Mononuclear cell (primary cell): Measurements from ENCODE around the gene FYB1. TPM values are rescaled to one million over a fixed set of nuclear protein-coding genes. Genes with fewer than 3 reads are reported as not detected.

ENCODE experiments used
- H3K27me3 ChIP-seq: 2 replicates; pipeline ENCODE4 v1.6.0; 2011; ENCODE audit warnings: low read length, control low read depth; ENCODE audit not compliant: insufficient read depth
- H3K4me1 ChIP-seq: 2 replicates; pipeline ENCODE4 v1.5.1; 2011; ENCODE audit warnings: mild to moderate bottlenecking, low read length, control low read depth; ENCODE audit not compliant: insufficient read depth
- H3K4me3 ChIP-seq: 2 replicates; pipeline ENCODE4 v1.5.1; 2011; ENCODE audit warnings: mild to moderate bottlenecking, low read length, moderate library complexity
- H3K9me3 ChIP-seq: 2 replicates; pipeline ENCODE4 v1.5.1; 2011; ENCODE audit warnings: low read depth, mild to moderate bottlenecking, control low read depth, low read length
- total RNA-seq: library from RNA; depleted of rRNA; stranded (reverse); fragments of >200 nt; gene quantifications from one replicate; pipeline ENCODE4 v1.2.3, GENCODE V29; 2012

Gene FYB1
- total RNA-seq = 189 TPM

GRCh38 chr5:39219437-39219836 lies at the start of gene FYB1:
Gene FYB1 (minus strand): TSS chr5:39219563. CDS start chr5:39202960, 16,603 bp downstream.
- peak within 1 kb of the TSS; percentile 45 for H3K4me3 ChIP-seq
- H3K9me3 ChIP-seq = no peaks in the 10 kb centered on the region
- H3K27me3 ChIP-seq = no peaks in the 10 kb centered on the region
- H3K4me1 ChIP-seq = peaks cover 77% of the 10 kb centered on the region

- H3K4me1 ChIP-seq = peaks cover 89% of the 10 kb centered on the region
- no peak overlapping the region for H3K4me3 ChIP-seq
- H3K27me3 ChIP-seq = no peaks in the 10 kb centered on the region
- no peaks in the 10 kb centered on the region for H3K9me3 ChIP-seq
Measured at GRCh38 chr5:39267186-39267585, 47.8 kb upstream of the FYB1 start.

GRCh38 chr5:39266442-39266841 lies 47.1 kb upstream of the FYB1 start:
- peaks cover 84% of the 10 kb centered on the region for H3K4me1 ChIP-seq
- H3K4me3 ChIP-seq = no peak overlapping the region

GRCh38 chr5:39264528-39264927 lies 45.2 kb upstream of the FYB1 start:
- Histone ChIP-seq H3K4me3 (no peak overlapping the region), H3K27me3 (no peaks in the 10 kb centered on the region), H3K4me1 (peaks cover 70% of the 10 kb centered on the region), H3K9me3 (no peaks in the 10 kb centered on the region)

More at GRCh38 chr5:39266442-39266841, 47.1 kb upstream of the FYB1 start:
- Histone ChIP-seq H3K9me3 (no peaks in the 10 kb centered on the region), H3K27me3 (no peaks in the 10 kb centered on the region)

GRCh38 chr5:39262981-39263380 lies 43.6 kb upstream of the FYB1 start:
- Histone ChIP-seq H3K9me3 (no peaks in the 10 kb centered on the region), H3K4me1 (peaks cover 67% of the 10 kb centered on the region), H3K27me3 (no peaks in the 10 kb centered on the region), H3K4me3 (no peak overlapping the region)

GRCh38 chr5:39260095-39260494 lies 40.7 kb upstream of the FYB1 start:
- Histone ChIP-seq H3K27me3 (no peaks in the 10 kb centered on the region), H3K9me3 (no peaks in the 10 kb centered on the region)

GRCh38 chr5:39257554-39257953 lies 38.2 kb upstream of the FYB1 start:
- Histone ChIP-seq H3K9me3 (no peaks in the 10 kb centered on the region), H3K27me3 (no peaks in the 10 kb centered on the region), H3K4me3 (no peak overlapping the region), H3K4me1 (peaks cover 52% of the 10 kb centered on the region)

More at GRCh38 chr5:39260095-39260494, 40.7 kb upstream of the FYB1 start:
- Histone ChIP-seq H3K4me1 (peaks cover 69% of the 10 kb centered on the region), H3K4me3 (no peak overlapping the region)

- Histone ChIP-seq H3K4me1 (peaks cover 50% of the 10 kb centered on the region), H3K9me3 (no peaks in the 10 kb centered on the region), H3K4me3 (no peak overlapping the region), H3K27me3 (no peaks in the 10 kb centered on the region)
Measured at GRCh38 chr5:39256477-39257235, 37.3 kb upstream of the FYB1 start.

GRCh38 chr5:39255406-39255805 lies 36.0 kb upstream of the FYB1 start:
- H3K9me3 ChIP-seq = peaks cover 3% of the 10 kb centered on the region
- no peak overlapping the region for H3K4me3 ChIP-seq
- peaks cover 47% of the 10 kb centered on the region for H3K4me1 ChIP-seq
- H3K27me3 ChIP-seq = no peaks in the 10 kb centered on the region

GRCh38 chr5:39254671-39255070 lies 35.3 kb upstream of the FYB1 start:
- H3K9me3 ChIP-seq = peaks cover 10% of the 10 kb centered on the region
- H3K27me3 ChIP-seq = no peaks in the 10 kb centered on the region
- H3K4me3 ChIP-seq = no peak overlapping the region
- peaks cover 47% of the 10 kb centered on the region for H3K4me1 ChIP-seq

GRCh38 chr5:39253196-39253595 lies 33.8 kb upstream of the FYB1 start:
- H3K27me3 ChIP-seq = no peaks in the 10 kb centered on the region
- H3K4me3 ChIP-seq = no peak overlapping the region
- peaks cover 11% of the 10 kb centered on the region for H3K9me3 ChIP-seq
- peaks cover 36% of the 10 kb centered on the region for H3K4me1 ChIP-seq

- Histone ChIP-seq H3K4me3 (no peak overlapping the region), H3K4me1 (peaks cover 6% of the 10 kb centered on the region), H3K27me3 (no peaks in the 10 kb centered on the region), H3K9me3 (peaks cover 11% of the 10 kb centered on the region)
Measured at GRCh38 chr5:39249564-39250274, 30.4 kb upstream of the FYB1 start.

GRCh38 chr5:39249069-39249468 lies 29.7 kb upstream of the FYB1 start:
- Histone ChIP-seq H3K4me1 (peaks cover 3% of the 10 kb centered on the region), H3K27me3 (no peaks in the 10 kb centered on the region), H3K9me3 (peaks cover 11% of the 10 kb centered on the region), H3K4me3 (no peak overlapping the region)

GRCh38 chr5:39240750-39241149 lies 21.4 kb upstream of the FYB1 start:
- H3K4me3 ChIP-seq = no peak overlapping the region
- peaks cover 12% of the 10 kb centered on the region for H3K4me1 ChIP-seq
- H3K27me3 ChIP-seq = no peaks in the 10 kb centered on the region
- peaks cover 8% of the 10 kb centered on the region for H3K9me3 ChIP-seq

GRCh38 chr5:39238366-39239105 lies 19.2 kb upstream of the FYB1 start:
- Histone ChIP-seq H3K27me3 (no peaks in the 10 kb centered on the region), H3K4me1 (peaks cover 12% of the 10 kb centered on the region), H3K9me3 (peaks cover 8% of the 10 kb centered on the region)

More at GRCh38 chr5:39238366-39239105, 19.2 kb upstream of the FYB1 start:
- no peak overlapping the region for H3K4me3 ChIP-seq
